Progenitor cell of endocrine pancreas (in vitro differentiated cells): ENCODE data around the gene FDXACB1. TPM values are rescaled to one million over a fixed set of nuclear protein-coding genes. Genes with fewer than 3 reads are reported as not detected.

Experiments
- DNase-seq: peaks from one replicate; pipeline ENCODE4 v3.0.0; 2021; ENCODE audit warnings: low spot score; ENCODE audit not compliant: unreplicated experiment
- H3K27ac Mint-ChIP-seq: 2 replicates; pipeline ENCODE4 v1.8.0; 2021; ENCODE audit warnings: mild to moderate bottlenecking, moderate library complexity, mixed read lengths
- H3K27me3 Mint-ChIP-seq: 2 replicates; pipeline ENCODE4 v1.8.0; 2021; ENCODE audit warnings: mixed read lengths
- H3K36me3 Mint-ChIP-seq: 2 replicates; pipeline ENCODE4 v1.8.0; 2022; ENCODE audit warnings: mixed read lengths; ENCODE audit not compliant: insufficient read depth
- H3K4me1 Mint-ChIP-seq: 2 replicates; pipeline ENCODE4 v1.8.0; 2021; ENCODE audit warnings: low read depth, mixed read lengths
- H3K4me3 Mint-ChIP-seq: 2 replicates; pipeline ENCODE4 v1.8.0; 2021; ENCODE audit warnings: low read depth, mild to moderate bottlenecking, moderate library complexity, mixed read lengths
- H3K9me3 Mint-ChIP-seq: 2 replicates; pipeline ENCODE4 v1.8.0; 2021; ENCODE audit warnings: low read depth, mixed read lengths
- CTCF ChIP-seq: fragments of 200-600 bp; sonication (generic); IDR thresholded peaks from one replicate; pipeline ENCODE4 v1.5.0; 2021; ENCODE audit warnings: antibody characterized with exemption, mild to moderate bottlenecking; ENCODE audit not compliant: unreplicated experiment
- long read RNA-seq: library from polyadenylated mRNA; unstranded; transcript quantifications from one replicate; pipeline ENCODE4 v2.0.0, GENCODE V29; 2020
- total RNA-seq: library from RNA; stranded (reverse); gene quantifications from 2 replicates; pipeline ENCODE4 v1.2.1, GENCODE V29; 2021

FDXACB1 gene
- total RNA-seq: 2.8 and 3.0 TPM in 2 replicates
- long read RNA-seq, transcript FDXACB1-201 (5 exons, 2,789 nt): major isoform, 27 of 38 reads
- long read RNA-seq, partial matches to known transcripts: 3 of 38 reads
- long read RNA-seq, other reads (novel, unspliced or antisense): 5 of 38 reads

DNA sequence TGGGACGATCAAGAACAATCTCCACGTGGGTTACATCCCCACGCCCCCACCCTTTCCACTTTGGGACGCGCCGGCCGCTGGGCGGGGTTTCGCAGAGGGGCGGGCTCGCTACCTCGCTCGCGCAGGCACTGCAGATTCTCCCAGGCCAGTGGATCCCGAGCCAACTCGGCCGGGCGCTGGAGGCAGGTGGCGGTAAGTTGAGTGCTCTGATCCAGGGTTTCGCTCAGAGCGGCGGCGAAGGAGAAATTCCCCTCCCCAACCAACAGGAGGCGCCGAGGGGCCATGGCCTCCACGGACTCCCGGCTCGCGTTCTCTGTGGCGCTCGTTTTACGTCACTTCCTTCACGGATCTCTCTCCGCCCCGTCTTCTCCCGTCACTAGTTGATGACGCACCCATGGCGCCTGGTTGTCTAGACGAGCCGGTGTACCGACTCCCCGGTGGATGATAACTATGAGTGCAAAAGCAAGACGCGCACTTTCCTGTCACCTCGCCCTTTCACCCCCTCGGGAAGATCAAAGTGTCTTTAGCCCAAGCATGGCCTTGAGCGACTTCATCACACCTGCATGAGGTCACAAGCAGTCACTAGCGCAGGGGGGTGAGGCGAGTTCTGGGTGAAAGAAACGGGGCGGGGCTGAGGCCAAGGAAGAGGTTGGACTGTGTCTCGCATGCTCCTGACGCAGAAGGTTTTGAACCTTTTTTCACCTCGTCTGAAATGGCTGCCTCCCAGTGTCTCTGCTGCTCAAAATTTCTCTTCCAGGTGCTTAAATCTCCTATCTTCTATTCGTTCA lies at the start of gene FDXACB1, which contains the start of gene CFAP68:
Gene FDXACB1 (minus strand): TSS at position 317 of the 788 bp plus-strand sequence. CDS start 33 bp downstream, at position 284.
Gene CFAP68 (plus strand): TSS at position 693 of the 788 bp plus-strand sequence. CDS start 20 bp downstream, at position 713.
- Mint-ChIP-seq H3K9me3 (no peaks in the 10 kb centered on the region), H3K27me3 (no peaks in the 10 kb centered on the region), H3K36me3 (peaks cover 4% of the 10 kb centered on the region), H3K4me3 (peak within 1 kb of the TSS; percentile 94), H3K27ac (peak within 1 kb of the TSS; percentile 100), H3K4me1 (peaks cover 10% of the 10 kb centered on the region)
- TF ChIP-seq CTCF: peak; percentile 95
- peak; percentile 97 for DNase-seq

DNA sequence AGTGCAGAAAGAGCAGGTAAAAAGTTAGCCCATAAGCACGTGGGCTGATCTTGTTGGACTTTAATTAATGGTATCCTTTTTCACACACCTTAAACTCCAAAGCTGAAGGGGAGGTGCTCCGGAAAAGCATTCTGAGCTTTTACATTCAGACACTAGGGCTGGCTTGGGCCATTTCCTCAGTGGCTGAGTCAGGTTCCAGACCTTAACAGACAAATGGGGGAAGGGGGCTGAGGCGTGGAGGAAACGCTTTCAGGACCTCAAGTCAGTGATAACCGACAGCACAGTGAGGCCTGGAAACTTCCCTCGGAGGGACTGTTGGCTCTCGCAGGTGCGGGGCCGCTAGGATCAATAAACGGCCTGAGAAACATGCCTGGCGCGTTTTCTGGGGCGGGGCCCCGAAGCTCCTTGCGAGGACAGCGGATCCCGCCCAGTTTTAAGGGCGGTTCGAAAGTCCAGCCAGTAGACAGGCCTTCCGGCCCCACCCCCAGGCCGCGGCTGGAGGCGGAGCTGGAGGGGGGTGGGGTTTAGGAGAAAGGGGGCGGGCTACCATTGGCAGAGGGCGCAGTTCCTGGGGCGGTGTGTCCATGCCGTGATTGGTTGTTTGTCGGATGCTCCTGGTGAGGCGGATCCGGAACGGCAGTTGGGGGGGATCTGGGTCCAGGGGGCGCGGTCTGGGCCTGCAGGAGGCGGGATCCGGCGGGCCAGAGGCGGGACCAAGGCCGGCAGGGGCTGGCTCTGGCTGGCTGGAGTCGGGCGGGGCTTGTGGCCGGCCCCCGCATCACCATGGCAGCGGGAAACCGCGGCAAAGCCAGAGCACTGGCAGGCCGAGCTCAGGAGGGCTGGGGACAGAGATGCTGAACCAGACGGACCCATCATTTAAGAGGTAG lies 47.8 kb upstream of the FDXACB1 start:
- Mint-ChIP-seq H3K27ac (peak overlapping the region; percentile 98), H3K4me3 (peak overlapping the region; percentile 72), H3K36me3 (peaks cover 5% of the 10 kb centered on the region), H3K4me1 (peaks cover 39% of the 10 kb centered on the region), H3K27me3 (no peaks in the 10 kb centered on the region), H3K9me3 (no peaks in the 10 kb centered on the region)
- TF ChIP-seq CTCF: no peak
- peak; percentile 97 for DNase-seq

DNA sequence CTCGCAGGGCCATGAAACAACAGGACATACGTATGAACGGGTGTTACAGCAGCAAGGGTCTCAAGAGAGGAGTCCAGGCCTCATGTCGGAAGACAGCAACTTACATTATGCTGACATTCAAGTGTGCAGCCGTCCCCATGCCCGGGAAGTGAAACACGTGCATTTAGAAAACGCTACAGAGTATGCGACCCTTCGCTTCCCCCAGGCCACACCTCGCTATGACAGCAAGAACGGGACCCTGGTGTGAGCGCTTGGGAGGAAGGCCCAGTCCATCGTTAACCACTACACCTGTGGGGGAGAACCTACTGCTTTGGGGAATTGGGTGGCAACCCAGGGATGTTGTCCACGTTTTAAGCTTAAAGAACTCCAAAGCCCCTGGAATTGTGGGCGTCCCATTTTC lies 47.0 kb upstream of the FDXACB1 start:
- H3K27ac Mint-ChIP-seq: peak overlapping the region; percentile 98
- H3K4me3 Mint-ChIP-seq: no peak overlapping the region
- DNase-seq: no peak
- H3K4me1 Mint-ChIP-seq: peaks cover 39% of the 10 kb centered on the region
- TF ChIP-seq CTCF: no peak
- H3K27me3 Mint-ChIP-seq: no peaks in the 10 kb centered on the region
- H3K36me3 Mint-ChIP-seq: peaks cover 5% of the 10 kb centered on the region
- no peaks in the 10 kb centered on the region for H3K9me3 Mint-ChIP-seq

- DNase-seq: no peak
- Mint-ChIP-seq H3K9me3 (no peaks in the 10 kb centered on the region), H3K27ac (peak overlapping the region; percentile 95), H3K27me3 (no peaks in the 10 kb centered on the region), H3K36me3 (peaks cover 5% of the 10 kb centered on the region), H3K4me1 (peaks cover 46% of the 10 kb centered on the region), H3K4me3 (no peak overlapping the region)
- no peak for TF ChIP-seq CTCF
Measured at GRCh38 chr11:111923951-111924350, 45.0 kb upstream of the FDXACB1 start.

GRCh38 chr11:111923351-111923788 lies 44.4 kb upstream of the FDXACB1 start:
- H3K4me3 Mint-ChIP-seq: peak overlapping the region; percentile 23
- no peaks in the 10 kb centered on the region for H3K27me3 Mint-ChIP-seq
- peaks cover 5% of the 10 kb centered on the region for H3K36me3 Mint-ChIP-seq
- no peaks in the 10 kb centered on the region for H3K9me3 Mint-ChIP-seq
- no peak for DNase-seq
- TF ChIP-seq CTCF: no peak
- peak overlapping the region; percentile 95 for H3K27ac Mint-ChIP-seq
- peaks cover 51% of the 10 kb centered on the region for H3K4me1 Mint-ChIP-seq
